ENCODE results near the gene FOXP1.

DNA sequence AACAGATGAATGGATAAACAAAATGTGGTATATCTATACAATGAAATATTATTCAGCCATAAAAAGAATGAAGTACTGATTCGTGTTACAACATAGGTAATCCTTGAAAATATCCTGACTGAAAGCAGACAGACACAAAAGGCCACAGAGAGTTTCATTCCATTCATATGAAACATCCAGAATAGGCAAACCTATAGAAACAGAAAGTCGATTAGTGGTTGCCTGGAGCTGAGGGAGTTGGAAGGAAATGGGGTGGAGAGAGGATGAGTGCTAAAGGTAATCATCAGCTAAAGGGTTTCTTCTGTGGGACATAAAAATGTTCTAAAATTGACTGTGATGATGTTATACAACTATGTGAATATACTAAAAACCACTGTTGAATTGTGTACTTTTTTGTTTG is 22.9 kb downstream of the FOXP1 start:
- TF ChIP-seq CHD2 (IDR thresholded peaks at IDR 0.05; ENCODE audit: low read depth, low read length) = no peak
- TF ChIP-seq ZNF324 (CRISPR knock-in tag; IDR thresholded peaks at IDR 0.05) = no peak
- no peak for TF ChIP-seq NFRKB (IDR thresholded peaks at IDR 0.05; ENCODE audit: low read depth)
- TF ChIP-seq HDAC2 (IDR thresholded peaks at IDR 0.05) = no peak
- no peak for TF ChIP-seq POLR2AphosphoS5 (IDR thresholded peaks at IDR 0.05; ENCODE audit: control insufficient read depth, insufficient read depth, low read depth, low read length)
- TF ChIP-seq, protein P1, sequence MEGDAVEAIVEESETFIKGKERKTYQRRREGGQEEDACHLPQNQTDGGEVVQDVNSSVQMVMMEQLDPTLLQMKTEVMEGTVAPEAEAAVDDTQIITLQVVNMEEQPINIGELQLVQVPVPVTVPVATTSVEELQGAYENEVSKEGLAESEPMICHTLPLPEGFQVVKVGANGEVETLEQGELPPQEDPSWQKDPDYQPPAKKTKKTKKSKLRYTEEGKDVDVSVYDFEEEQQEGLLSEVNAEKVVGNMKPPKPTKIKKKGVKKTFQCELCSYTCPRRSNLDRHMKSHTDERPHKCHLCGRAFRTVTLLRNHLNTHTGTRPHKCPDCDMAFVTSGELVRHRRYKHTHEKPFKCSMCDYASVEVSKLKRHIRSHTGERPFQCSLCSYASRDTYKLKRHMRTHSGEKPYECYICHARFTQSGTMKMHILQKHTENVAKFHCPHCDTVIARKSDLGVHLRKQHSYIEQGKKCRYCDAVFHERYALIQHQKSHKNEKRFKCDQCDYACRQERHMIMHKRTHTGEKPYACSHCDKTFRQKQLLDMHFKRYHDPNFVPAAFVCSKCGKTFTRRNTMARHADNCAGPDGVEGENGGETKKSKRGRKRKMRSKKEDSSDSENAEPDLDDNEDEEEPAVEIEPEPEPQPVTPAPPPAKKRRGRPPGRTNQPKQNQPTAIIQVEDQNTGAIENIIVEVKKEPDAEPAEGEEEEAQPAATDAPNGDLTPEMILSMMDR (IDR thresholded peaks at IDR 0.05 in 2 of 3, conservative IDR thresholded peaks at IDR 0.05 in 1 of 3; ENCODE audit: insufficient read depth in 2 of 3, low read depth in 1 of 3, low read length in 3 of 3) = no peak
- TF ChIP-seq SP2 (IDR thresholded peaks at IDR 0.05; ENCODE audit: extremely low read depth, low read depth, low read length, poor library complexity, severe bottlenecking) = no peak
